ENCODE results near the gene BCAS1.

The BCAS1 gene

GRCh38 chr20:53898556-53898931 is 171.8 kb downstream of the BCAS1 start:
- TF ChIP-seq CTCF (conservative IDR thresholded peaks at IDR 0.05; ENCODE audit: control insufficient read depth, insufficient read depth, low read depth, low read length): no peak
- no peak for DNase-seq (ENCODE audit: low read depth)
- H3K4me3 ChIP-seq (ENCODE audit: control insufficient read depth, low read depth, low read length): no peak overlapping the region

- no peak for DNase-seq (ENCODE audit: low read depth)
- no peak overlapping the region for H3K4me3 ChIP-seq (ENCODE audit: control insufficient read depth, low read depth, low read length)
- no peak for TF ChIP-seq CTCF (conservative IDR thresholded peaks at IDR 0.05; ENCODE audit: control insufficient read depth, insufficient read depth, low read depth, low read length)
These were observed 172.4 kb downstream of the BCAS1 start for GRCh38 chr20:53897884-53898555.

- H3K4me3 ChIP-seq (ENCODE audit: control insufficient read depth, low read depth, low read length): no peak overlapping the region
- DNase-seq (ENCODE audit: low read depth): no peak
- TF ChIP-seq CTCF (conservative IDR thresholded peaks at IDR 0.05; ENCODE audit: control insufficient read depth, insufficient read depth, low read depth, low read length): no peak
These were observed 173.7 kb downstream of the BCAS1 start for GRCh38 chr20:53896647-53897046.

- H3K4me3 ChIP-seq (ENCODE audit: control insufficient read depth, low read depth, low read length): no peak overlapping the region
- no peak for TF ChIP-seq CTCF (conservative IDR thresholded peaks at IDR 0.05; ENCODE audit: control insufficient read depth, insufficient read depth, low read depth, low read length)
- DNase-seq (ENCODE audit: low read depth): no peak
These were observed 174.4 kb downstream of the BCAS1 start for GRCh38 chr20:53896041-53896440.

- no peak for TF ChIP-seq CTCF (conservative IDR thresholded peaks at IDR 0.05; ENCODE audit: control insufficient read depth, insufficient read depth, low read depth, low read length)
- no peak overlapping the region for H3K4me3 ChIP-seq (ENCODE audit: control insufficient read depth, low read depth, low read length)
- DNase-seq (ENCODE audit: low read depth): no peak
These were observed 175.0 kb downstream of the BCAS1 start for GRCh38 chr20:53895385-53895755.

- no peak for TF ChIP-seq CTCF (conservative IDR thresholded peaks at IDR 0.05; ENCODE audit: control insufficient read depth, insufficient read depth, low read depth, low read length)
- no peak for DNase-seq (ENCODE audit: low read depth)
- no peak overlapping the region for H3K4me3 ChIP-seq (ENCODE audit: control insufficient read depth, low read depth, low read length)
These were observed 175.5 kb downstream of the BCAS1 start for GRCh38 chr20:53894707-53895384.

Measured in fibroblast of mammary gland (primary cell).